GM12875 (cell line): Measurements from ENCODE around the gene RUFY1.

Experiments
- H3K4me3 ChIP-seq: one replicate; pipeline ENCODE4 v1.5.1; 2011; ENCODE audit warnings: low read depth, low read length, control low read depth
- CTCF ChIP-seq: IDR thresholded peaks from 2 replicates; pipeline ENCODE4 v1.5.1; 2011; ENCODE audit warnings: low read depth, mild to moderate bottlenecking, control low read depth, inconsistent platforms, low read length, moderate library complexity, borderline replicate concordance; ENCODE audit not compliant: insufficient read depth

Gene RUFY1

GRCh38 chr5:179599100-179599499 is 48.7 kb downstream of the RUFY1 start:
- no peak for TF ChIP-seq CTCF
- H3K4me3 ChIP-seq, result no peak overlapping the region

- H3K4me3 ChIP-seq, result no peak overlapping the region
- TF ChIP-seq CTCF, result no peak
Measured at GRCh38 chr5:179599566-179599965, 49.2 kb downstream of the RUFY1 start.

- no peak overlapping the region for H3K4me3 ChIP-seq
- TF ChIP-seq CTCF, result no peak
Measured at GRCh38 chr5:179599973-179600372, 49.6 kb downstream of the RUFY1 start.

GRCh38 chr5:179601871-179602625 is 51.7 kb downstream of the RUFY1 start:
- no peak overlapping the region for H3K4me3 ChIP-seq
- TF ChIP-seq CTCF, result no peak

GRCh38 chr5:179603308-179603707 is 53.0 kb downstream of the RUFY1 start:
- TF ChIP-seq CTCF, result no peak

GRCh38 chr5:179605026-179605833 is 54.9 kb downstream of the RUFY1 start:
- H3K4me3 ChIP-seq, result no peak overlapping the region
- no peak for TF ChIP-seq CTCF

More at GRCh38 chr5:179603308-179603707, 53.0 kb downstream of the RUFY1 start:
- H3K4me3 ChIP-seq, result no peak overlapping the region
